GM19239 (cell line): ENCODE results near the gene HOXA1.

Source experiments
- DNase-seq: peaks from one replicate; pipeline ENCODE4 v3.0.0; 2011; ENCODE audit warnings: low spot score; ENCODE audit not compliant: insufficient read length
- FAIRE-seq: peaks from 2 replicates; lab custom pipeline; 2011; peaks lifted over from hg19 to GRCh38; lab: Jason Lieb, UNC

The HOXA1 gene

GRCh38 chr7:27096768-27097514, 1.1 kb upstream of the HOXA1 start:
- DNase-seq (no peak), FAIRE-seq (no peak)

DNA sequence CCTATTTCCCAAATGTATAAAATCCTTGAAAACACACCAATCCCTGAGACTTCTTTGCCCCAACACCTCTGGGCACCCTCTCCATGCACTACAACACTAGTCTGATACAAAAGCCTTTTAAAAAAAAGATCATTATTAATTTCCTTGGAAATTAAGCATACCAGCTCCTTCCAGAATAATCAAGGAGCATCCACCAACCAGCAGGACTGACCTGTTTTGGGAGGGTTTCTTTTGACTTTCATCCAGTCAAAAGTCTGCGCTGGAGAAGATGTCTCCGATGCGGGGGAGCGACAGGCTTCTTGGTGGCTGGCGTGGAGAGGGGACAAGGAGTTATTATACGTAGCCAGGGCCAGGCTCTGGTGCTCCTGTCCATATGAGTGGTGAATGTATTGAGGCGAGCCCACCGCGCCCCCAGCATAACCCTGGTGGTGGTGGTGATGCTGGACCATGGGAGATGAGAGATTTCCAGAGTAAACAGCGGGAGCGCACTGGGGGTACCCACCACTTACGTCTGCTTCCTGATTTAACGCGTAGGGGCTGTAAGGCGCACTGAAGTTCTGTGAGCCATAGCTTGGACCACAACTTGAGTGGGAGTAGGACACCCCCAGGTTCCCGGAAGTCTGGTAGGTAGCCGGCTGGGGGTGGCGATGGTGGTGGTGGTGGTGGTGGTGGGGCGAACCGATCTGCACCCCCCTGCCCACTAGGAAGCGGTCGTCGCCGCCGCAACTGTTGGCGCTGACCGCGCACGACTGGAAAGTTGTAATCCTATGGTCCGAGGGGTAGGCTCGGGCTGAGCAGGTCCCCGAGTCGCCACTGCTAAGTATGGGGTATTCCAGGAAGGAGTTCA, 527 bp downstream of the HOXA1 start:
- FAIRE-seq (no peak), DNase-seq (no peak)

GRCh38 chr7:27094304-27095049, 1.3 kb downstream of the HOXA1 start:
- FAIRE-seq (no peak), DNase-seq (no peak)

DNA sequence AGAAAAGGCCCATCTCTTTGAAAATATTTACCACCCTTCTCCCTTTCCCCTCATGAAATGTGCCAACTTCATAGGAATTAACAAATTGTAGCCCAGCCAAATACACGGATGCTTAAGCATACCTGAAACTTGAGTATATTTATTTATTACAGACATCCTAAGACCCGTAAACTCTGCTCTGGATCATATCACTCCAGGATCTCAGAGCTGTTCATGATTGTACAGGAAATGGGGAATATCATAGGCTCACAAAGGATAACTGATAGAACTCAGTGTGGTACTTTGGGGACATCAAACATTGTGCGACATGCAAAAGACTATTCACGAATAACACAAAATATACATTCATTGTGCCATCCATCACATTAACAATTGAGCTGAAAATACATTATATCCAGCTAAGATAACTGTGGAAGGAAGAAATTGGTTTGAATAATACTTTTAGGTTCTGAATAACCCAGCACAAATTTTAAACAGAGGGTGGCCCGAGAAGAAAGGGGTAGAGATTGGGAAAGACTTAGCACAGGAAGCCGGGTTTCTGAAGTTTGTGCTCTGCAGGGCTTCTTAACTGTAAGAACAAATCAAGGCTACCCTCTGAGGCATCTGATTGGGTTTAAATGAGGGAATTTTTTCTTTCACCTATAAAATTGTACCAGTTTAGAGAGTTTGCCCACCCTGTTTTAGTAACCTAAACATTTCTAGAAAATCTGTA, 2.5 kb downstream of the HOXA1 start:
- no peak for DNase-seq
- no peak for FAIRE-seq

- no peak for FAIRE-seq
- DNase-seq, result no peak
These were observed 3.0 kb downstream of the HOXA1 start for GRCh38 chr7:27092819-27093110.

DNA sequence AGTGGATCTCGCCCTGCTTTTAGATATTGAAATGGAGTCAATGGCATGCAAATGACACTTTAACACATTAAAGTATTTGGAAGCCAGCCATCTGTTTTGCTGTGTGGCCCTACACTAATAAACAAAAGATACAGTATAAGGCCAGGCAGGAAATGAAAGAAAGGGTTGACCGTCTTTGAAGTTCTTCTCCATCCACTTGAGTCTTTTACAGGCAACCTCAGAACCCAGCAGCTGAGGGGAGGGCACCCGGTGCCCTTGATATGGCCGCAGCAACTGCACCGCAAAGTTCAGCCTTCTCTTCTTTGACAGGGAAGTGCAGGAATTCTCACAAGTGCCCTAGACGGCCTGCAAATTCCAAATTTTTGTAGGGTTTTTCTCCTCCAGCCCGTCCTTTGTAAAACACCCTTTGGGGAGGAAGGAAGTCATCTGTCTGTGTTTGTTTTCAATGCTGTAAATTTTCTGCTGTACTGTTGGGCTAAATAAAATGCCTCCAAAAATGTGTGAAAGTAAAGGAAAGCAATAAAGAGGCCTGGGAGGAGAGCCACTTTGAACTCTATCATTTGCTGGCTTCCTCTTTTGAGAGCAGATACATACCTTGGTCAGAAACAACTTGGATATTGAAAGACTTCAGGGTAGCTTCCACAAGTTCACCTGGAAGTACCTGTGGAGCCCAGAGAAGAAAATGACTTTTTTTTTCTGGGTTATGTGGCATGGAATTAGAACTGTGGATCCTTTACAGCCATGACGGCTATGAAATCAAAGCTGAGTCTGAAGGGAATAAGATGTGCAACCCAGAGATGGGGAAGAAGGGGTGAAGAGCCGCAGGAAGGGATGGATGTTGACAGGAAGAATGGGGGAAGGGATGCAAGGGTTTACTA, 3.6 kb downstream of the HOXA1 start:
- FAIRE-seq (no peak), DNase-seq (no peak)

GRCh38 chr7:27091105-27091504, 4.7 kb downstream of the HOXA1 start:
- FAIRE-seq (no peak), DNase-seq (no peak)

- DNase-seq, result no peak
- no peak for FAIRE-seq
These were observed 7.5 kb downstream of the HOXA1 start for GRCh38 chr7:27088002-27088922.

GRCh38 chr7:27083646-27084045, 12.2 kb downstream of the HOXA1 start:
- FAIRE-seq (no peak), DNase-seq (no peak)

DNA sequence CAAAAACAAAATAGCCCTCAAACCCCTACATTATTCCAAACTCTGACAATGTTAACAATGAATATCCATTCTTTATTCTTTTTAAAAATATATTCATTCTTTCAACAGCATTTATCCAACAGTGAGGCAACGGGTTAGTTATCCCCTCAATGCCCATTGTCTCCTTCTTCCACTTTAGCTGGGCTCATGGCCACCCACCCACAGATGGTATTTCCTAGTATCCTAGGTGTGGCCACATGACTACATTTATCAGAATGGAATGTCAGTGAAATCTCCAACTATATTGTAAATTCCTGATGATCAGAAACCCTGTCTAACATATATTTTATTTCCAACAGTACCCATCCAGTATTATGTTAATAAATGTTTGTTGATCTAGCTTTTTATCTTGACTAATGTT, 13.6 kb downstream of the HOXA1 start:
- no peak for FAIRE-seq
- DNase-seq, result no peak

GRCh38 chr7:27080844-27081436, 14.9 kb downstream of the HOXA1 start:
- FAIRE-seq (no peak), DNase-seq (no peak)

- DNase-seq, result no peak
- FAIRE-seq, result peak; percentile 49
These were observed 16.4 kb downstream of the HOXA1 start for GRCh38 chr7:27079234-27079975.

- DNase-seq, result no peak
- FAIRE-seq, result no peak
These were observed 17.1 kb downstream of the HOXA1 start for GRCh38 chr7:27078616-27079233.

DNA sequence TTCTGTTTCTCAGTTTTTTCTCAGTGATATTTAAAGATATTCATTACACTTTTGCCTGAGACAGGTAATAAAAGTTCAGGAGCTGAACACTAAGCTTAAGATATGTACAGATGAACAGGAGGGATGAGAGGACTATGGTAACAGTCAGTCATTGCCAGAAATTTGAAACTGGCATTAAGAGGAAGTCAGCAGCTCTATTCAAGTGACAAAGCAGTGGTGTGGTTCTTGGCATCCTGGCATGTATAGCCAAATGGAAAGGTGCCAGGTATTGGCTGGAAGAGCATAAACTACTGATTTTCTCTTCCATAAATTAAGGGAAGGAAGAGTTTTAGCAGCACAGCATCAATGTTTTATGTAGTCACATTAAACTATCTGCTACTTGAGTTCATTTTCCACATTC, 22.7 kb downstream of the HOXA1 start:
- DNase-seq (no peak), FAIRE-seq (no peak)

GRCh38 chr7:27071622-27072390, 24.0 kb downstream of the HOXA1 start:
- DNase-seq (no peak), FAIRE-seq (no peak)

GRCh38 chr7:27068259-27068658, 27.5 kb downstream of the HOXA1 start:
- no peak for FAIRE-seq
- no peak for DNase-seq
